ENCODE results near the gene OR4E1.

DNA sequence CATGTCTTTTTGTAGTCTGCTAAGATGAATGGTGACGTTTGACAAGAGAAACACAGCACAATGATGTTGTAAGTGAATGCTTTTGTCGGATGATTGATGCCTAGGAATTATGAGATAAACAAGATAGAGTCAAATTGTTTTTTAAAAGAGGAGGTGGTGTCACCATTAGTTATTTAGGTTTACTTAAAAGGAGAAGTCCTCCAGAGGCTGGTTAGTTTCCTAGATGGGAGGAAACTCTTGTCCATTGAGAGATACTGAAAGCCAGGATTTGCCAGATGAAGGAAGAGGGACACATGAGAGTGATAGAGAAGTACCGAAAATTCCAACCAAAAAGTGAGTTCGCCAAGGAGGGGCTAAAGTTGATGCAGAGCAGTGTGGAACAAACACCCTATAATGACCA lies 38.8 kb downstream of the OR4E1 start, which contains the start of gene OR10G2:
- TF ChIP-seq POLR2A (IDR thresholded peaks at IDR 0.05; ENCODE audit: low read depth, low read length) (no peak), POLR2AphosphoS5 (IDR thresholded peaks at IDR 0.05; ENCODE audit: low read depth, low read length) (no peak), TAF1 (IDR thresholded peaks at IDR 0.05; ENCODE audit: borderline replicate concordance, low read depth, low read length) (no peak)
